ENCODE measurements around the gene FLRT2. TPM values are rescaled to one million over a fixed set of nuclear protein-coding genes. Genes with fewer than 3 reads are reported as not detected.
A peak's percentile ranks its signal among the peaks of the same experiment; 100 is the strongest.

The FLRT2 gene
- total RNA-seq, 1 experiment from 2014 or later, result 13.2 TPM

DNA sequence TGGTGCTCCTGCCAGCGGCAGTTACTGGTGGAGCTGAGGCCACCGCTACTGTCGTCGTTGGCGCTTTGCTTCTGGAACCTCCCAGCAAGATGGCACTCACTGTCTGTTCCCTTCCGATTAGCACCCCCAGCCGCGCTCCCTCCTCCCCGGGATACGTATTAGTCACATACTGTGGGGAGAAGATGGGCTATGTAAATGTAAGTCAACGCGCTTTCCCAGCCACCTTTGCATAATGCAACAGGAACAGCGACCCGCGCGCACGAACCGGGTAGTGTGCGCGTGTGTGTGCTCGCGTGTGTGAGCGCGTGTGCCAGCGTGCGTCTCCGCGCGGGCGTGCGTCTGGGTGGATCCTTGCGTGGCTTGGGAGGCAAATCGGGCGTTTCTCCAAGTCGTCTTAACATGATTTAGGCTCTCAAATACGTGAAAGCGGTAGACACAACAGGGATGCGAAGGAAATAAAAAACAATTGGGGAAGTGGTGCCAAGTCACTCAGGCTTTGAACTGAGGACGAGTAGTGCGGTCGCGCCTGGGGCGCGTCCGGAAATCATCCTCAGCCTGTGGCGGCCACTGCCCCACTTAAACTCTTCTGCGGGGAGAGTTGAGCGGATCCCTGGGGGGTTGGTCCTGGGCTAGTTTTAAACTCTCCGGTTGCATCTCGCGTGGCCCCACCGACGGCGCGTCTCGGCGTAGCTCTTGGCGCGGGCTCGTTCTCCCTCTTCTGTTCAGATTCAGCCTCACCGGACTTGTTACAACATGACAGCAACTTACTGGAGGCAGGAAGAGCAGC, 1.8 kb downstream of the FLRT2 start:
- Mint-ChIP-seq H3K36me3 (no peaks in the 10 kb centered on the region), H3K4me3 (peak overlapping the region; percentile 91), H3K27ac (no peak overlapping the region), H3K27me3 (ENCODE audit: low read depth) (peaks cover 82% of the 10 kb centered on the region), H3K9me3 (no peaks in the 10 kb centered on the region), H3K4me1 (peaks cover 66% of the 10 kb centered on the region)
- 0 out of 2 replicates have a peak, but pooled peaks have one; percentile 28 for TF ChIP-seq SP1 (CRISPR knock-in tag; conservative IDR thresholded peaks at IDR 0.05)
- peak; percentile 58; the same call in 1 of the 2 replicates for TF ChIP-seq MYBL2 (CRISPR knock-in tag; IDR thresholded peaks at IDR 0.05)
- peak; percentile 27; the same call in 1 of the 2 replicates for TF ChIP-seq KAT7 (CRISPR knock-in tag; IDR thresholded peaks at IDR 0.05; ENCODE audit: borderline replicate concordance)
- TF ChIP-seq, protein P1, sequence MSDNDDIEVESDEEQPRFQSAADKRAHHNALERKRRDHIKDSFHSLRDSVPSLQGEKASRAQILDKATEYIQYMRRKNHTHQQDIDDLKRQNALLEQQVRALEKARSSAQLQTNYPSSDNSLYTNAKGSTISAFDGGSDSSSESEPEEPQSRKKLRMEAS (CRISPR knock-in tag; IDR thresholded peaks at IDR 0.05), result peak; percentile 46; the same call in 1 of the 2 replicates
- TF ChIP-seq ATF2 (CRISPR knock-in tag; IDR thresholded peaks at IDR 0.05; ENCODE audit: borderline replicate concordance, low read depth), result no peak
- TF ChIP-seq TEAD1 (CRISPR knock-in tag; IDR thresholded peaks at IDR 0.05), result peak; percentile 12; the same call in 1 of the 2 replicates
- TF ChIP-seq, protein P2, sequence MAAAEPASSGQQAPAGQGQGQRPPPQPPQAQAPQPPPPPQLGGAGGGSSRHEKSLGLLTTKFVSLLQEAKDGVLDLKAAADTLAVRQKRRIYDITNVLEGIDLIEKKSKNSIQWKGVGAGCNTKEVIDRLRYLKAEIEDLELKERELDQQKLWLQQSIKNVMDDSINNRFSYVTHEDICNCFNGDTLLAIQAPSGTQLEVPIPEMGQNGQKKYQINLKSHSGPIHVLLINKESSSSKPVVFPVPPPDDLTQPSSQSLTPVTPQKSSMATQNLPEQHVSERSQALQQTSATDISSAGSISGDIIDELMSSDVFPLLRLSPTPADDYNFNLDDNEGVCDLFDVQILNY (CRISPR knock-in tag; IDR thresholded peaks at IDR 0.05), result no peak
- TF ChIP-seq ZNF671 (CRISPR knock-in tag; IDR thresholded peaks at IDR 0.05), result no peak
- TF ChIP-seq PRRX2 (CRISPR knock-in tag; IDR thresholded peaks at IDR 0.05), result no peak
- no peak for TF ChIP-seq ERG (CRISPR knock-in tag; IDR thresholded peaks at IDR 0.05)
- TF ChIP-seq FOXJ3 (CRISPR knock-in tag; IDR thresholded peaks at IDR 0.05; ENCODE audit: borderline replicate concordance), result no peak
- TF ChIP-seq, protein P3, sequence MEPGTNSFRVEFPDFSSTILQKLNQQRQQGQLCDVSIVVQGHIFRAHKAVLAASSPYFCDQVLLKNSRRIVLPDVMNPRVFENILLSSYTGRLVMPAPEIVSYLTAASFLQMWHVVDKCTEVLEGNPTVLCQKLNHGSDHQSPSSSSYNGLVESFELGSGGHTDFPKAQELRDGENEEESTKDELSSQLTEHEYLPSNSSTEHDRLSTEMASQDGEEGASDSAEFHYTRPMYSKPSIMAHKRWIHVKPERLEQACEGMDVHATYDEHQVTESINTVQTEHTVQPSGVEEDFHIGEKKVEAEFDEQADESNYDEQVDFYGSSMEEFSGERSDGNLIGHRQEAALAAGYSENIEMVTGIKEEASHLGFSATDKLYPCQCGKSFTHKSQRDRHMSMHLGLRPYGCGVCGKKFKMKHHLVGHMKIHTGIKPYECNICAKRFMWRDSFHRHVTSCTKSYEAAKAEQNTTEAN (CRISPR knock-in tag; IDR thresholded peaks at IDR 0.05), result peak; percentile 95
- TF ChIP-seq ZNF121 (CRISPR knock-in tag; IDR thresholded peaks at IDR 0.05), result no peak
- TF ChIP-seq TEAD4 (CRISPR knock-in tag; IDR thresholded peaks at IDR 0.05), result 0 out of 2 replicates have a peak, but pooled peaks have one; percentile 18
- TF ChIP-seq CREM (CRISPR knock-in tag; IDR thresholded peaks at IDR 0.05), result no peak
- TF ChIP-seq FOXP1 (CRISPR knock-in tag; IDR thresholded peaks at IDR 0.05; ENCODE audit: borderline replicate concordance), result peak; percentile 73; the same call in 1 of the 2 replicates
- TF ChIP-seq ZNF232 (CRISPR knock-in tag; IDR thresholded peaks at IDR 0.05), result 0 out of 2 replicates have a peak, but pooled peaks have one; percentile 34
- no peak for TF ChIP-seq NFE2L1 (CRISPR knock-in tag; IDR thresholded peaks at IDR 0.05)
- TF ChIP-seq ZNF219 (CRISPR knock-in tag; IDR thresholded peaks at IDR 0.05; ENCODE audit: borderline replicate concordance), result 0 out of 2 replicates have a peak, but pooled peaks have one; percentile 34
- TF ChIP-seq, protein P4, sequence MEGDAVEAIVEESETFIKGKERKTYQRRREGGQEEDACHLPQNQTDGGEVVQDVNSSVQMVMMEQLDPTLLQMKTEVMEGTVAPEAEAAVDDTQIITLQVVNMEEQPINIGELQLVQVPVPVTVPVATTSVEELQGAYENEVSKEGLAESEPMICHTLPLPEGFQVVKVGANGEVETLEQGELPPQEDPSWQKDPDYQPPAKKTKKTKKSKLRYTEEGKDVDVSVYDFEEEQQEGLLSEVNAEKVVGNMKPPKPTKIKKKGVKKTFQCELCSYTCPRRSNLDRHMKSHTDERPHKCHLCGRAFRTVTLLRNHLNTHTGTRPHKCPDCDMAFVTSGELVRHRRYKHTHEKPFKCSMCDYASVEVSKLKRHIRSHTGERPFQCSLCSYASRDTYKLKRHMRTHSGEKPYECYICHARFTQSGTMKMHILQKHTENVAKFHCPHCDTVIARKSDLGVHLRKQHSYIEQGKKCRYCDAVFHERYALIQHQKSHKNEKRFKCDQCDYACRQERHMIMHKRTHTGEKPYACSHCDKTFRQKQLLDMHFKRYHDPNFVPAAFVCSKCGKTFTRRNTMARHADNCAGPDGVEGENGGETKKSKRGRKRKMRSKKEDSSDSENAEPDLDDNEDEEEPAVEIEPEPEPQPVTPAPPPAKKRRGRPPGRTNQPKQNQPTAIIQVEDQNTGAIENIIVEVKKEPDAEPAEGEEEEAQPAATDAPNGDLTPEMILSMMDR (IDR thresholded peaks at IDR 0.05), result no peak
- peak; percentile 11 for ATAC-seq
- ChIA-PET POLR2A (interaction anchor here (0.8 to 0.9 kb wide), 2 partner anchors 44 to 45 kb away, joined by 3 read pairs; no protein-coding TSS in a partner anchor), CTCF (interaction anchor here (1.0 kb wide), 1 partner anchor 80 kb away, joined by 3 read pairs; no protein-coding TSS in a partner anchor)
- DNase-seq (ENCODE audit: low spot score), result peak; percentile 68
